HCT116 (cell line): ENCODE measurements around the gene SLC4A5.

Experiments used
- CBX3 ChIP-seq: IDR thresholded peaks from 2 replicates; pipeline ENCODE4 v1.6.1; 2012; ENCODE audit warnings: low read depth
- EGR1 ChIP-seq: IDR thresholded peaks from 2 replicates; pipeline ENCODE4 v1.6.1; 2012; ENCODE audit warnings: low read depth
- EZH2 ChIP-seq: fragments of 200-600 bp; sonication (generic); IDR thresholded peaks from 2 replicates; pipeline ENCODE4 v1.6.1; 2017; ENCODE audit warnings: antibody characterized with exemption, mixed run types
- EZH2phosphoT487 ChIP-seq: fragments of 200-600 bp; IDR thresholded peaks from 2 replicates; pipeline ENCODE4 v1.6.1; 2018; ENCODE audit warnings: antibody characterized with exemption, borderline replicate concordance
- JUND ChIP-seq: IDR thresholded peaks from 2 replicates; pipeline ENCODE4 v1.6.1; 2012
- MAX ChIP-seq: IDR thresholded peaks from 2 replicates; pipeline ENCODE4 v1.6.1; 2012
- POLR2A ChIP-seq: IDR thresholded peaks from 2 replicates; pipeline ENCODE4 v1.7.0; 2011; ENCODE audit warnings: borderline replicate concordance; ENCODE audit not compliant: insufficient read depth, insufficient read length; ENCODE audit errors: extremely low read depth
- POLR2AphosphoS5 ChIP-seq: IDR thresholded peaks from 2 replicates; pipeline ENCODE4 v1.6.1; 2011; ENCODE audit warnings: mild to moderate bottlenecking, low read depth, low read length, moderate library complexity
- RAD21 ChIP-seq: IDR thresholded peaks from 2 replicates; pipeline ENCODE4 v1.6.1; 2012; ENCODE audit warnings: low read depth, mild to moderate bottlenecking
- REST ChIP-seq: IDR thresholded peaks from 2 replicates; pipeline ENCODE4 v1.6.1; 2012; ENCODE audit warnings: low read depth
- YY1 ChIP-seq: IDR thresholded peaks from 2 replicates; pipeline ENCODE4 v1.6.1; 2011; ENCODE audit warnings: low read length, low read depth, moderate library complexity, mild to moderate bottlenecking; ENCODE audit not compliant: insufficient replicate concordance; ENCODE audit errors: extremely low read depth
- TF ChIP-seq, protein P1 (sequence below), 3 experiments: fragments of 200-600 bp in 1 of 3; sonication (generic) in 1 of 3; IDR thresholded peaks in 2 of 3; conservative IDR thresholded peaks in 1 of 3; 2 replicates each; pipeline ENCODE4 v1.5.1; 2012 to 2017; ENCODE audit warnings: low read depth in 2 of 3, low read length in 2 of 3, antibody characterized with exemption in 1 of 3, borderline replicate concordance in 1 of 3, control low read depth in 1 of 3, mild to moderate bottlenecking in 1 of 3, mixed read lengths in 1 of 3, mixed run types in 1 of 3, moderate library complexity in 1 of 3; ENCODE audit not compliant: insufficient read depth in 1 of 3

DNA sequence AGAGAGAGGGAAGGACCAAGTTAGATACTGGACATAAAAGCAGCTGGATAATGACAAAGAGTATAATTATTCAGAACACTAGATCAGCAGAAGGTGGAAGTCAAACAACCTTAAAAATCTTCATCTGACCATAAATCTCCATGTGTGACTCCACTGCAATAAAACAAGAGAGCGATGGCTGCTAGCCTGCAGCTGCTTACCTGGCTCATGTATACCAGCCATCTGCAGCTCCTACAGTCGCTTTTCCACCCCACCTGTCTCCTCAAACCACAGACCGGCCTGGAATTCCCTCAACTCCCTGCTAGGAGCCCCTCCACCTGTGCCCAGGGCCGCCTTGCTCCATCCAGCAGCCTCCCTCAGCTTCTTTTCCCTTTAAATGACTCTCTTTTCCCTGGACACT lies 64.5 kb downstream of the SLC4A5 start:
- no peak for TF ChIP-seq POLR2A
- TF ChIP-seq, protein P1, sequence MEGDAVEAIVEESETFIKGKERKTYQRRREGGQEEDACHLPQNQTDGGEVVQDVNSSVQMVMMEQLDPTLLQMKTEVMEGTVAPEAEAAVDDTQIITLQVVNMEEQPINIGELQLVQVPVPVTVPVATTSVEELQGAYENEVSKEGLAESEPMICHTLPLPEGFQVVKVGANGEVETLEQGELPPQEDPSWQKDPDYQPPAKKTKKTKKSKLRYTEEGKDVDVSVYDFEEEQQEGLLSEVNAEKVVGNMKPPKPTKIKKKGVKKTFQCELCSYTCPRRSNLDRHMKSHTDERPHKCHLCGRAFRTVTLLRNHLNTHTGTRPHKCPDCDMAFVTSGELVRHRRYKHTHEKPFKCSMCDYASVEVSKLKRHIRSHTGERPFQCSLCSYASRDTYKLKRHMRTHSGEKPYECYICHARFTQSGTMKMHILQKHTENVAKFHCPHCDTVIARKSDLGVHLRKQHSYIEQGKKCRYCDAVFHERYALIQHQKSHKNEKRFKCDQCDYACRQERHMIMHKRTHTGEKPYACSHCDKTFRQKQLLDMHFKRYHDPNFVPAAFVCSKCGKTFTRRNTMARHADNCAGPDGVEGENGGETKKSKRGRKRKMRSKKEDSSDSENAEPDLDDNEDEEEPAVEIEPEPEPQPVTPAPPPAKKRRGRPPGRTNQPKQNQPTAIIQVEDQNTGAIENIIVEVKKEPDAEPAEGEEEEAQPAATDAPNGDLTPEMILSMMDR (IDR thresholded peaks at IDR 0.05 in 2 of 3, conservative IDR thresholded peaks at IDR 0.05 in 1 of 3; ENCODE audit: borderline replicate concordance in 1 of 3, insufficient read depth in 1 of 3, low read depth in 2 of 3, low read length in 2 of 3), result no peak
- TF ChIP-seq EZH2, result no peak
- no peak for TF ChIP-seq MAX
- TF ChIP-seq CBX3, result no peak
- TF ChIP-seq JUND, result no peak
- no peak for TF ChIP-seq REST
- TF ChIP-seq YY1, result no peak
- no peak for TF ChIP-seq EGR1
- TF ChIP-seq RAD21, result no peak
- TF ChIP-seq EZH2phosphoT487, result no peak
- no peak for TF ChIP-seq POLR2AphosphoS5
